Skeletal muscle tissue (tissue), 4 donors: ENCODE measurements around the gene HECTD4. TPM values are rescaled to one million over a fixed set of nuclear protein-coding genes. Genes with fewer than 3 reads are reported as not detected.
"Not testable (repeated sequence)": the region's sequence is repeated elsewhere in the genome, so short reads cannot be mapped to it uniquely, and the experiment has no call there.

Source experiments
- H3K27ac ChIP-seq: one replicate; pipeline ENCODE4 v1.7.0; 2013; ENCODE audit warnings: mild to moderate bottlenecking, low read depth, low read length, inconsistent platforms
- H3K27me3 ChIP-seq, 3 donors: one replicate each; pipeline ENCODE4 v1.7.0; 2013; ENCODE audit warnings: low read length in 3 of 3; ENCODE audit not compliant: control insufficient read depth in 3 of 3, insufficient read depth in 3 of 3
- H3K36me3 ChIP-seq, 3 donors: one replicate each; pipeline ENCODE4 v1.7.0; 2013; ENCODE audit warnings: low read length in 3 of 3; ENCODE audit not compliant: control insufficient read depth in 3 of 3, insufficient read depth in 3 of 3
- H3K4me1 ChIP-seq, 3 donors: one replicate each; pipeline ENCODE4 v1.7.0; 2013; ENCODE audit warnings: low read length in 3 of 3, mild to moderate bottlenecking in 3 of 3; ENCODE audit not compliant: control insufficient read depth in 3 of 3, insufficient read depth in 3 of 3
- H3K4me3 ChIP-seq, 3 donors: one replicate each; pipeline ENCODE4 v1.7.0; 2013; ENCODE audit warnings: low read length in 3 of 3
- H3K9ac ChIP-seq, 3 donors: one replicate each; pipeline ENCODE4 v1.7.0; 2013; ENCODE audit warnings: low read length in 3 of 3, mild to moderate bottlenecking in 3 of 3, moderate library complexity in 2 of 3, low read depth in 1 of 3
- H3K9me3 ChIP-seq, 3 donors: one replicate each; pipeline ENCODE4 v1.7.0; 2013; ENCODE audit warnings: low read length in 3 of 3; ENCODE audit not compliant: control insufficient read depth in 3 of 3
- total RNA-seq: library from RNA; depleted of rRNA; stranded (reverse); fragments of >200 nt; gene quantifications from one replicate; pipeline ENCODE4 v1.2.3, GENCODE V29; 2014
- donor health status: Osteomylitis.

Gene HECTD4
- total RNA-seq, 1 donor from 2014 or later = 63.7 TPM

DNA sequence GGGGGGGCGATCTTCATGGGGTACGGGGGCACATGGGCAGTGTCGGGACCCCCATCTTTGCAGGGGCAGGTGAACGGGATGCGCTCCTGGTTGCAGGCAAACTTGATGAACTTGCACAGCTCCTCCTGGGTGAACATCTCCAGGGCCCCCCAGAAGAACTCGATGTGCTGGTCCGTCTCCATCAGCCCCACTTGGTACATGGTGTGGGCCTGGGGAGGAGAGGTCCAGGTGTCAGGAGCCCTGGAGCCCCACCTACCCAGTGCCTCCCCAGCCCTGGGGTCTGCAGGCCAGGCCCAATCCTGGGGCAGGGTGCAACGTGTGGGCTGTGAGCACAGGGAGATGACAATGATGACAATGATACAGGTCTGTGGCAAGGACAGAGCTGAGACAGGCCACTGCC lies 219.2 kb downstream of the HECTD4 start:
- Histone ChIP-seq H3K9me3 (peaks cover 0 to 2% (median 0%) of the 10 kb centered on the region in 3 donors), H3K27ac (no peak overlapping the region), H3K4me1 (no peaks in the 10 kb centered on the region), H3K9ac (no peak overlapping the region), H3K36me3 (peaks cover 47 to 67% (median 65%) of the 10 kb centered on the region in 3 donors), H3K27me3 (no peaks in the 10 kb centered on the region), H3K4me3 (no peak overlapping the region)

DNA sequence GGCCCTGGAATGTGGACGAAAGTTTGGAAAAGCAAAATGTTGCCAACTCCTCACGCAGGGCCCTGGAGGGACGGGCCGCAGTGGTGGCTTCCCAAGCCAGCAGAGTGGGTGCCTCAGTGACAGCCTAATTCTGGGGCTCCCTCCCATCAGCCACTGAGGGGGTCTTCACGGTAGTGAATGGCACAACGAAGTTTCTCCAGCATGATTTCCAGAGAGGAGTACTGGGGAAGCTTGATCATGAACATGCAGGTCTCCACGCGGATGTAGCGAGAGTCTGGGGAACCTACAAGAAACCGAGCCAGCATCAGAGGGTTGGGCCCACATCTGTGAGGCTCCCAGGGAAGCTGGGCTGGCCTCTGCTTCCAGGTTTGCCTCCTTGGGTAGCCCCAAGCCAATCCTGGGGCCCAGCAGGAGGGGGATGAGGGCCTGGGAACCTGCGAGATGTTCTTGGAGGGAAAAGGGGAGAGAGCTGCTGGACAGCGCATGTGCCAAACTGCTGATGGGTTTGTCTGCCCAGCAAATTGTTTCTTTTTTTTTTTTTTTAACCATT lies 219.9 kb downstream of the HECTD4 start:
- Histone ChIP-seq H3K9ac (no peak overlapping the region), H3K27me3 (no peaks in the 10 kb centered on the region), H3K36me3 (peaks cover 46 to 68% (median 65%) of the 10 kb centered on the region in 3 donors), H3K27ac (no peak overlapping the region), H3K4me3 (no peak overlapping the region), H3K4me1 (no peaks in the 10 kb centered on the region), H3K9me3 (peaks cover 0 to 2% (median 0%) of the 10 kb centered on the region in 3 donors)

DNA sequence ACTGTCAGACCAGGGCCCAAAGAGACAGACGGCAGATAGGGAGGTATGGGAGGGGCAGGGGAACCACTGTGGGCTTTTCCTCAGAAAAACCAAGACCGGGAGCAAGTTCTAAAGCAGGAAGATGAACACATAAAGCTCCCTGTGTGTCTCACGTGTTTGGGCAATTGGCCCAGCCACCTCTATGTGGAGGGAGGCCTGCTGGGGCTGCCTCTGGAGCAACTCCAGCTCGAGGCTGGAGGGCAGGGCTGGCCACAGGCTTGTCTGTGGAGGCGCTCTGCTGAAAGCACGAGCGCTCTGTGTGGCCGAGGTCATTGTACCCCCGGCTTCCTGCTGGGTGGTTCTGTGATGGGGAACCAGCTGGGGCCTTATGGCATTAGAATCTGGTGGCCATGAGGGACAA lies 220.5 kb downstream of the HECTD4 start:
- no peak overlapping the region for H3K27ac ChIP-seq
- H3K36me3 ChIP-seq = peaks cover 45 to 64% (median 62%) of the 10 kb centered on the region in 3 donors
- no peak overlapping the region for H3K4me3 ChIP-seq
- no peaks in the 10 kb centered on the region for H3K27me3 ChIP-seq
- no peaks in the 10 kb centered on the region for H3K4me1 ChIP-seq
- no peak overlapping the region for H3K9ac ChIP-seq
- peaks cover 0 to 2% (median 0%) of the 10 kb centered on the region in 3 donors for H3K9me3 ChIP-seq

DNA sequence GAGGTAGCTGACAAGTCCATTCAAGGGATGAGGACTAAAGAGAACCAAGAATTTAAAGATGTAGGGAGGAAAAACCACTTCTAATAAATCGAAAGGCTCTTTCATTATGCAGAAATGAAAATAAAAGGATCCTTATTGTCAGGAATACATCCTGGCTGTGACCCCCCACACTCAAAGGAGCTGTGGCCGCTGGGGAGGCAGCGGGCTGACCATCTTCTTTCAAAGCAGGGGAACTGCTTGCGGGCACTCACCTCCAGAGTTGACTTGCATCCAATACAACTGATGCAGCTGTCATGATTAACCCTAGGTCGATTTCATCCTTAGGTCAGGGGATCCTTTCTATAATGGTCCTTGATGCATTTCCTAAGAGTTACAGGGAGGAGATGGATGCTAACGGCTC lies 221.6 kb downstream of the HECTD4 start:
- Histone ChIP-seq H3K9ac (no peak overlapping the region), H3K27ac (no peak overlapping the region), H3K4me3 (no peak overlapping the region), H3K4me1 (no peaks in the 10 kb centered on the region), H3K36me3 (peaks cover 41 to 58% (median 55%) of the 10 kb centered on the region in 3 donors), H3K27me3 (no peaks in the 10 kb centered on the region), H3K9me3 (peaks cover 0 to 2% (median 0%) of the 10 kb centered on the region in 3 donors)

DNA sequence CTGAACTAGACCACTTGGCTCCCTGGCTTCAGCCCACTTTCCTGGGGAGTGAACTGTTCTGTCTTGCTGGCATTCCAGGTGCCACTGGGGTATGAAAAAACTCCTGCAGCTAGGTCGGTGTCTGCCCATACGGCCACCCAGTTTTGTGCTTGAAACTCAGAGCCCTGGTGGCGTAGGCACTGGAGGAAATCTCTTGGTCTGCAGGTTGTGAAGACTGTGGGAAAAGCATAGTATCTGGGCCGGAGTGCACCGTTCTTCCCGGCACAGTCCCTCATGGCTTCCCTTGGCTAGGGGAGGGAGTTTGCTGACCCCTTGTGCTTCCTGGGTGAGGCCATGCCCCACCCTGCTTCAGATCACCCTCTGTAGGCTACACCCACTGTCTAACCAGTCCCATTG lies 223.1 kb downstream of the HECTD4 start:
- H3K36me3 ChIP-seq = peaks cover 40 to 57% (median 52%) of the 10 kb centered on the region in 3 donors

DNA sequence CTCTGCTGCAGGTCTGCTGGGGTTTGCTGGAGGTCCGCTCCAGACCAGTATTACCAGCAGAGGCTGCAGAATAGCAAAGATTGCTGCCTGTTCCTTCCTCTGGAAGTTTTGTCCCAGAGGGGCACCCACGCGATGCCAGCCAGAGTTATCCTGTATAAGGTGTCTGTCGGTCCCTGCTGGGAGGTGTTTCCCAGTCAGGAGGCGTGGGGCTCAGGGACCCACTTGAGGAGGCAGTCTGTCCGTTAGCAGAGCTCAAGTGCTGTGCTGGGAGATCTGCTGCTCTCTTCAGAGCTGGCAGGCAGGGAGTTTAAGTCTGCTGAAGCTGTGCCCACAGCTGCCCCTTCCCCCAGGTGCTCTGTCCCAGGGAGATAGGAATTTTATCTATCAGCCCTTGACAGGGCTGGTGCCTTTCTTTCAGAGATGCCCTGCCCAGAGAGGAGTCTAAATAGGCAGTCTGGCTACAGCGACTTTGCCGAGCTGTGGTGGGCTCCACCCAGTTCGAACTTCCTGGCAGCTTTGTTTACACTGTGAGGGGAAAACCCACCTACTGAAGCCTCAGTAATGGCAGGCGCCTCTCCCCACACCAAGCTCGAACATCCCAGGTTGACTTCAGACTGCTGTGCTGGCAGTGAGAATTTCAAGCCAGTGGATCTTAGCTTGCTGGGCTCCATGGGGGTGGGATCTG lies 223.6 kb downstream of the HECTD4 start:
- not testable (repeated sequence) for H3K4me3 ChIP-seq, H3K9ac ChIP-seq, H3K4me1 ChIP-seq, H3K9me3 ChIP-seq, H3K27me3 ChIP-seq, H3K27ac ChIP-seq
- peaks cover 37 to 57% (median 48%) of the 10 kb centered on the region in 3 donors for H3K36me3 ChIP-seq

More for the DNA sequence above, 223.1 kb downstream of the HECTD4 start:
- peaks cover 0 to 2% (median 0%) of the 10 kb centered on the region in 3 donors for H3K9me3 ChIP-seq
- no peak overlapping the region for H3K27ac ChIP-seq
- no peaks in the 10 kb centered on the region for H3K4me1 ChIP-seq
- no peaks in the 10 kb centered on the region for H3K27me3 ChIP-seq
- H3K9ac ChIP-seq = no peak overlapping the region
- no peak overlapping the region for H3K4me3 ChIP-seq

DNA sequence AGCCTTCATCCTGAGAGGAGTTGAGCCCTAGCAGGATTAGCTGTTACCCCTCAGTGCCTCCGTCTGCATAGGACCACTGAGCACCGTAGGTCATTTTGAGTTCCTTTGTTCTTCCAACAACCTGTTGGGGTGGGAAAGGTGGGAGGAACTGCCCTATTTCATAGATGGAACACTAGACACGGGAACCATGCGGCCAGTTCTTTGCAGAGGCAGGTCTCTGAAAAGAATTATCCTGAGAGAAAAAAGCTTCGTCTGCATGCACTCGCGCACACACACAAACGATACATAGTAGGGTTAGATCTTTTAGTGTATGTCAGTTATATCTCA lies 228.4 kb downstream of the HECTD4 start:
- H3K4me1 ChIP-seq = no peaks in the 10 kb centered on the region
- H3K27me3 ChIP-seq = no peaks in the 10 kb centered on the region
- H3K9me3 ChIP-seq = no peaks in the 10 kb centered on the region
- H3K36me3 ChIP-seq = peaks cover 38 to 54% (median 41%) of the 10 kb centered on the region in 3 donors
- no peak overlapping the region for H3K27ac ChIP-seq
- no peak overlapping the region for H3K9ac ChIP-seq
- no peak overlapping the region for H3K4me3 ChIP-seq

DNA sequence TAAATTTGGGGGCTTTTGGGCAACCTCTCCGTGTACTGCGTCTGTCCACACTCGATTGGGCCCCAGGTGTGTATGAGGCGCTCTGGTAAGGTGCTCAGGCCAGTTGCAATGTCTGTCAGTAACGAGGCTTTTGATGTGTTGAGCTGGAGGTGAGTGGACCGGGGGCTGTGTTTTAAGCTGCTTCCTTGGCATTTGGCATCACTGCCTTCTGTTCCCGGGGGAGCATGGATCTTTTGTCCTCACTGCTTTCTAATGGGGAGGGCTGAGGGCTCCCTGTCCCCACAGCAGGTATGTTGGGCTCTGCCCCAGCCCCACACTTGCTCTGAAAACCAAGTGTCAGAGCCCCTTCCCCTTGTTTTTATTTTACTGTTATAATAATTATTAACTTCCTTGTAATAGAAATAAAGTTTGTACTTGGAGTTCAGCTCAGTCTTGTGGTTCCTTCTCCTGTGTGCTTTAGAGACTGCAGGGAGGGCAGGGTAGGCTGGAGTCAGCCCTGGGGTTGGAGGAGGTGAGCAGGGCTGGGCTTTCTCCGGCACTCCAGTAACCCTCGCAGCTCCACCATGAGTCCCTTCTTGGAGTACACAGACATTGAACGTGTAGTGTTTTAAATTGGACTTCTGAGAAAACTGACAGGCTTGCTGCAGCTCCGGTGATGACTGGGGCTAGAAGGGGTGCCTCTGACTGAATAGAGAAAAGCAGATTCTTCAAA lies 228.9 kb downstream of the HECTD4 start:
- Histone ChIP-seq H3K4me3 (no peak overlapping the region), H3K4me1 (no peaks in the 10 kb centered on the region), H3K27me3 (no peaks in the 10 kb centered on the region), H3K36me3 (peaks cover 36 to 53% (median 46%) of the 10 kb centered on the region in 3 donors), H3K9ac (no peak overlapping the region), H3K27ac (no peak overlapping the region), H3K9me3 (no peaks in the 10 kb centered on the region)

DNA sequence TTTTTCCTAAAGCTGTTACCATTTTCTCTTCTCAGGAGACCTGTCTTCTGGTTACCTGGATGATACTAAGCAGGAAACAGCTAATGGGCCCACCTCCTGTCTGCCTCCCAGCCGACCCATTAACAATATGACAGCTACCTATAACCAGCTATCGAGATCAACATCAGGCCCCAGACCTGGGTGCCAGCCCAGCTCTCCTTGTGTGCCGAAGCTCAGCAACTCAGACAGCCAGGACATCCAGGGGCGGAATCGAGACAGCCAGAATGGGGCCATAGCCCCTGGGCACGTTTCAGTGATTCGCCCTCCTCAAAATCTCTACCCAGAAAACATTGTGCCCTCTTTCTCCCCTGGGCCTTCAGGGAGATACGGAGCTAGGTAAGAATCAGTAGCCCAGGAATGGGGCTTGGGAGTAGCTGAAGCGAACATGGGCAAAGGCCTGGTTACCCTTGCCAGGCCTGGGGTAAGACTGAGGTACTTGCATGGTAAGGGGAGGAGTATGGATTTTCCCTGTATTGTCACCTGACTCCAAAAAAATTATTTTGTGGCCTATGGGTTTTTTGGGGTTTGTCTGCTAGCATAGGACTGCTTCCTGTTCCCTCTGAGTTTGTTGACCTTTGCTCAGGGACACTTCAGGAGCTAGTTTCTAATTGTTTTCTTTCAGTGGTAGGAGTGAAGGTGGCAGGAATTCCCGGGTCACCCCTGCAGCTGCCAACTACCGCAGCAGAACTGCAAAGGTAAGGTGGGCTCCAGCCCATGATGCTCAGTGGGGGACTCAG lies 230.3 kb downstream of the HECTD4 start:
- Histone ChIP-seq H3K27ac (no peak overlapping the region), H3K36me3 (peaks cover 41 to 57% (median 47%) of the 10 kb centered on the region in 3 donors), H3K4me1 (no peaks in the 10 kb centered on the region), H3K9me3 (no peaks in the 10 kb centered on the region), H3K9ac (no peak overlapping the region), H3K27me3 (no peaks in the 10 kb centered on the region), H3K4me3 (no peak overlapping the region)
